Fibroblast of gingiva (primary cell): ENCODE data around the gene RAD51B.

Experiments used
- DNase-seq: peaks from one replicate; pipeline ENCODE4 v3.0.0-alpha.2; 2011; ENCODE audit warnings: low read depth

RAD51B gene

DNA sequence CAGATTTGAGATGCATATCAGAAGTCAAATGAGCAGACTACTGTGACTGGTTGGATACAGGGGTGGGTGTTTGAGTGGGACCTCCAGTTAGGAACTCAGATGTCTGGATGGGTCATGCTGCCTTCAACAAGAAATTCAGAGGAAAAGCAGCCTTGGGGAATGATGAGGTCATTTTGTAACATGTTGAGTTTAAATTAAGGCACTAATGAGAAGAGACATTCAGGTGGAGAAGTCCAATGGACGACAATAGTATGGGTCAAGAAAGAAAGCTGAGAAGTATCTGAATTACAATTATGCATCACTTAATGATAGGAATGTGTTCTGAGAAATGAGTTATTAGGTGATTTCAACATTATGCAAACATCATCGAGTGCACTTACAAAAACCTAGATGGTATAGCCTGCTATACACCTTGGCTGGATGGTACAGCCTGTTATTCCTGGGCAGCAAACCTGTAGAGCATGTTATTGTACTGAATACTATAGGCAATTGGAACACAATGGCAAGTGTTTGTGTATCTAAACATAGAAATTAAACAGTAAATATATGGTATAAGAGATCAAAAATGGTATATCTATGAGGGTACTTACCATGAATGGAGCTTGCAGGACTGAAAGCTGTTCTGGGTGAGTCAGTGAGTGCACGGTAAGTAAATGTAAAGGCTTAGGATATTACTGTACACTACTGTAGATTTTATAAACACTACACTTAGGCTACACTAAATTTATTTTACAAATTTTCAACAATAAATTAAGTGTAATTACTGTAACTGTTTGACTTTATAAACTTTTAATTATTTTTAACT lies 414.7 kb downstream of the RAD51B start:
- no peak for DNase-seq

DNA sequence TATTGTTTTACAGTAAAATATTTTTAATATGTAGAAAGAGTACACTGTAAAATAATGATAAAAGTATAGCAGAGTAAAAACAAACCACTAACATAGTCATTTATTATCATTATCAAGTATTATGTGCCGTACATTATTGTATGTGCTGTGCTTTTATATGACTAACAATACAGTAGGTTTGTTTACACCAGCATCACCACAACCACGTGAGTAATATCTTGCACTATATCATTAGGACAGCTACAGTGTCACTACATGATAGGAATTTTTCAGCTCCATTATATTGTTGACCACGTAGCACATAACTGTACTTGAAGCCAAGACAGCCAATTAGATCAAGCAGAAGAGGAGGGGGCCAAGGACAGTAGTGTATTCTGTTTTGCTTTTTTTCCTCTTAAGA lies 415.4 kb downstream of the RAD51B start:
- no peak for DNase-seq

- DNase-seq, result peak; percentile 84
Observed at GRCh38 chr14:68236582-68237458, 417.2 kb downstream of the RAD51B start.

DNA sequence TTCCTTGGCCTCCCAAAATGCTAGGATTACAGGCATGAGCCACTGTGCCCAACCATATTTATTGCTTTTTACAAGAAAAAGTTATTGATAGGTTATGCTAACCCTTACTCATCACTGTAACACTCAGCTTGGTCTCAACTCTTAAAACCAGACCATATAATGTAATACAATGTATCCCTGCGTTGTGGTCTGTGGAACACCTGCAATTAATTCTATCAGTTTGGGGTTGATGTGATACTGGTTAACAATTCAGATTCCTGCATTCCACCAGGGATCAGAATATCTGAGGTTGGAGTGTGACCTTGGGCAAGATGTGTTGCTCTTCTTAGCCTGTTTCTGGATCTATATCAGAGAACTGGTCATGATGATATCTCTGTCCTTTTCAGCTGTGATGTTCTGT lies 419.0 kb downstream of the RAD51B start:
- no peak for DNase-seq

GRCh38 chr14:68238976-68239375 lies 419.4 kb downstream of the RAD51B start:
- DNase-seq, result no peak

GRCh38 chr14:68239988-68240771 lies 420.6 kb downstream of the RAD51B start:
- DNase-seq, result no peak

DNA sequence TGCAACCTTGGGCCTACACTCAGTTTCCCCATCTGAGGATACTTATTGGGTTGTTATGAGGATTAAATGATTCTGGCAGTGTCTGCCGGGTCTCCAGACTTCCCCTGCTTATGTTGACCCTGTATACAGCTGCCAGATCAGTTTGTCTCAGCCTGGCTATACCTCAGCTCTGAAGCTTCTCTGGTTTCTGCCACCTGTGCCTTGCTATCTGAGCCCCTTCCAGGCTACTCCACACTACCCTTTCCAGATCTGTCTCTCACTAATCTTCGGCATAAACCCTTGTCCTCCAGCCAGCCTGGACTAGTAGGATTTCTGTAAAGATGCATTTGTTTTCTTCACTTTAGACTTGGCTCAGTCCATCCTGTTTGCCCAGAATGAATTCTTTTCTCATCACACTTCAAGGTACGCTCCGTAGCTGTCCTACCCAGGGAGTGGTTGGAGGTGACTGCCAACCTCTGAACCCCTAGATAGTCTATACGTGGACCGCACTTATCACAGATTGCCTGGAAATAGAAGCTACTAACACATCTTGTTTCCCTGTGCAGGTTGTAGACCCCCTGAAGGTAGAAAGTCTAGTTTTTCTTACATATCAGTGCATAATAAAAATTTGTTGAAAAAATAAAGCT lies 422.4 kb downstream of the RAD51B start:
- no peak for DNase-seq

- DNase-seq, result peak; percentile 53
Observed at GRCh38 chr14:68243450-68244010, 424.0 kb downstream of the RAD51B start.

DNA sequence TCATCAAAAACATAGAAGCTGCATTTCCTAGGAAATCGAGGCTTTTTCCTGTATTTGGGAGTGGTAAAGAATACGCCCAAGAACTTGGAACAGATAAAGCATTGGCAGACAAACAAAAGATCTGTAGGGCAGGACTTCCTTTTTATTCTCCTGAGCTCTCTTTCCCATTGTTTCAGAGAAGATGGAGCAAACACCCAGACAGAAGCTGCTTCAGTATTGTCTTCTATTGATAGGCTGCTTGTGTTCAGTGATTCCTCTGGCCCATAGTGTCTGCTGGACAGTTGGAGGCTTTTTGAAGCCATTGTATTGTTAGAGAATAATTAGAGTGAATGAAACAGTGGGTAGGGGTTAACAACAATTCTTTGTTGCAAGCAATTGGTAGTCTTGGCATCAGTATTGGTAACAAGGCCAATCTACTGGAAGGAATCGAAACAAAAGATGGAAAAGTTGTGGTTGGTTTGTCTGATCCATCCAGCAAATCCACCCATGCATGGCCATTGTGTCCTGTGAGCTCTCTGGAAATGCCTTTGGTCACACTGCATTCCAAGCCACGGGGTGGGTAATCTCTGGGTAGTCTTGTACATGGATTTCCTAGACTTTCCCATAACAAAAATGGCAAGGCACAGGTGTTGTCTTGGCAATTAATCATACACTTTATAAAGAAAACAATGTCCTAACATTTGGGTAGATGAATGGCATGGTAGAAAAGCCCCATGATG lies 424.8 kb downstream of the RAD51B start:
- DNase-seq, result no peak

DNA sequence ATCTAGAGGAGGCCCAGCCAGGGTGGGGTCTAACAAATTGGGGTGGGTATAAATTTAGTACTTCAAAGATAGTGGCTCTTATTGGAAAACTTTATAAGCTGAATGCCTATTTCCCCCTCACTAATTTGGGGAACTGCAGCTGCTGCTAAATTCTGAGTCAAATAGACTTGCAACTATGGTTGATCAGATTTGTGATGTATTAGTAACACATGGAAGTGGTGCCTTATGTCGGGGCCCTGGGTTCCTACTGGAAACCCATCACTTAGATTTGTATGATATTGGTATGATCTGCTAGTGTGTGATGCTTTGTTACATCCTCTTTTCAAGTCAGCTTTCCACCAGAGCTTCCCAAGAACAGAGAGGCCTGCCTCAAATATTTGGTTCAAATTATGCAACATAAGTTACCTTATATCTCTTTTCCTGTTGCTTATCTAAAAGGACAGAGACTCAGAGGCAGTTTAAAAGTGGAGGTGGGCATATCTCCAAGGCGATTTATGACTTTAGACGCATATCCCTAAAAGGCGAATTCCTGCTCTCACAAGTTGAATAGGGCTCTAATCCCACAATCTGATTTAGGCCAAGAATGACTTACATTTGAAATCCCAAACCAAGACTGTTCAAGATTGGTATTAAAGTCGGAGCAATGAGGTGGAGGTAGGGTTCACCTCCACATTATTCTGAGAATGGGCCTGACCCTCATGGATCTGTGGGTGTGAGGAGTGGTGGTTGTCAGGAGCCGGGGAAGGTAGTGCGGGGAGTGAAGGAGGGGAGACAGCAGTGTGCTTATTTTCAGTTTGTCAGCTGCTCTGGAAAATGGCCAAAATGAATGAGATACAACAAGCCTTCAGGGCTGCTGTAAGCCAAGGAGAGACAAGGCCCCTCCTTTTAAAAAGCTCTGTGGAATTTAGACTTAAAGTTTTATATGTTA lies 425.8 kb downstream of the RAD51B start:
- no peak for DNase-seq

DNA sequence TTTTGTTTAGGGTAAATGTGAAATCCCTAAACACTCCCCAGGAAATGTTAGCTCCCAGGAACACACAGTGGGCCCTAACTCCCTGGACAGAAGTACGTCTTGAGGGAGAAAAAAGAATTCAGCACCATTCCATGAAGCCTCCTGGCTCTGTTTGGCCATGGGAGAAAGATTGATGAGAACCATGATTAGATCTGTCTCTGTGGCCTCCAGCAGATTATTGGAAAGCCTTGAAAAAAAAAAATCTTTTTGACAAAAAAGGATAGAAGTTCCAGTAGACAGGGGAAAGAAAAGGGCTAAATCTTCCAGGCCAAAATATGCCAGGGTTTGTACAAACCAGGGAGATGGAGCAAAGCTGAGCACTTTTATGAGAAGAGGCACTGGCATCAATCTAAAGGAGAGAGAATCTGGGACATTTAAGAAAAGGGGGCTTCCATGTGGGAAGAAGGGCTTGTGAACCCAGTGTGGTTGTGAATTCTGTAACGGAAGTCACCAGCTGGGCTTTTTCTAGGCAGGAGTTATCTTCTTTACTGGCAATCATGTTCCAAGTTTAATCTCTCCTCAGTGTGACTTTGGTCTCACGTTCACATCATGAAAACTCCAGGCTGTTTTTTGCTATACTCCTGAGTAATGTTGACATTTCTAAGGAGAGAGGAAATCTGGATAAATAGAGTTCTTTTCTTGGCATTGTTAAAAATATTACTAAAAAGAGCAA lies 426.7 kb downstream of the RAD51B start:
- DNase-seq, result no peak

DNA sequence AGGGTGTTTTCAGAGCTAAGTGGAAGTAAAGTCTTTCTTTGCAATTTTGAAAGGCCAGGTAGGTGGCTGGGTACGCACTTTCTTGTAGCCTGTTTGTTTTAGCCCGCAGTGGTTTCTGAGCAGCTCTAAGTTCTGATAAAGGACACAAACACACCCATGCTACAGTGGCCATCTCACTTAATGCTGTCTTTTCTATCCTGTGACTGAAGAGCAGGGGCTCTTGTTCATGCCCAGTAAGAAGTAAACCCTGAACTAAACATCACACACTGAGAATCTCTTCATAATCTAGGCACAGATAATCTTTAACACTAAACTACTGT lies 427.2 kb downstream of the RAD51B start:
- no peak for DNase-seq

DNA sequence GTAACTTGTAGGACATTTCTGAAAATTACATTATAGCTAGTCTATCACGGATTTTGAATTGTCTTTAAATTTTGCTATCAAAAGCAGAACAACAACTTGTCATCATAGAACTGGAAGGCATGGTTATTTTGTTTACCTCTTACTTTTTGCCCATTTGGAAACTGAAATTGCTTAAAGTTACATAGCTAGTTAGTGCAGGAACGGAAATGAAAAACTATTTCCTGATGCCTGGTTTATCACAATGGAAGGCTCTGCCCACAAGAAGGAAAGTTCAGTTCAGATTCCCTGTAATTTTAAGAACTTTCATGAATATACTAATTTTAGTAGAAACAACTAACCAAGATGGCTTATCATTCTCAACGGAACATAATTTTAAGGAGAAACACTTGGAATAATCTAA lies 427.7 kb downstream of the RAD51B start:
- no peak for DNase-seq

DNA sequence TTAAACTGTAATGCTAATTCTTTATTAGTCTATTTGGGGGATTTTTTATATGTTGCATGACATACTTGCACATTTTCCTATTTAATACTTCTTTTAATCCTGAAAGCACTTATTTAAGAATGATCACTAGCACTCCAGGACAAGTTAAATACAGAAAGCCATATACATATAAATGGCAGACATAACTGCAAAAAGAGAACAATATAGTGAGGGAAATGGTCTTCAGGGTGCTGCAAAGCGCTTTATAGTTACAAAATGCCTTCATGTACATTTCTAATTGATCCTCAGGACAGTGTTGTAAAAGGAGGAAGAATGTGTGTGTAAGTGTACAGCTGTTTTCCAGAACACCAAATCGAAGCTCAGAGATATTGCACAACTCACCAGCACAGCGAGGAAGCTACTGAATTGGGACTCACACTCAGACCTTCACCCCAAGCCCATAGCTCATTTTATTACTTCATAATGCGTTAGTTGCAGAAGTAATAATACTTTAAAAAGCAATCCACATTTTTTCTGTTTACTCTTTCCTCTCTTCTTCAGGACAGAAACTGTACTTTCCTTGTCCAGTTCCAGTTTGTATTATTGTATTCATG lies 428.2 kb downstream of the RAD51B start:
- DNase-seq, result peak; percentile 42

DNA sequence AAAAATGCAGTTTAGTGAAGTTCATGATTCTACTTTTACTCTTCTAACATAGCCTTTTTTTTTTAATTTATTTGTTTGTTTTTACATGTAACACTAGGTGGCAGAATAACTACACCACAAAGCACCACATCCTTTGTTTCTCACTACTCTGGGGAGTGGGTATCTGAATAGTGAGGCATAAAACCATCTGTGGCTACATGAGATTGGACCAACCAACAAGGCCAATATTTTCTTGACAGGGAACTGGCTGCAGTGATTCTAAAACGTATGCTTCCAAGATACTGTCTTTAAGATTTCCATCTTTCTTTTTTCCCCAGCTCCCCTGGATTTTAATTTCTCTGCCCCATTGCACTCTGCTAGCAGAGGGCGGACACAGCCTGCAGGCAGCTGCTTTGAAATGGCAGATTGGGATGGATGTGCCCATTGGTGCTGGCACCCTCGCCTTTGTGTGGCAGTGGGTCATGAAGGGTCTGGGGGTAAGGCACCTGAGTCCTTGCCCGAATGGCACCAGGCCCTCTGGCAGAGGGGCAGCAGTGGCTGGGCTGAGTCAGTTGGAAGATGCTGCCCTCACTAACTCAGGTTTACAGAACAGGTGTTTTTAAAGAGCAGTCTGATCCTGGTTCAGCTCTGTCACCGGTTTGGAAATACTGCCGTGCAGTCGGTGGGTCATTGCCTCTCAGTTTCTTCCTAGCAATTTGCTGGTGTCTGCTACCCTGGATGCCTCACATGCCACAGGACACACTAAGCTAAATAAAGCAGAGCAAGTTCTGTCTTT lies 429.1 kb downstream of the RAD51B start:
- peak; percentile 73 for DNase-seq

GRCh38 chr14:68249661-68250451 lies 430.3 kb downstream of the RAD51B start:
- DNase-seq, result peak; percentile 73
